Measurements from ENCODE around the gene SRBD1. TPM values are rescaled to one million over a fixed set of nuclear protein-coding genes. Genes with fewer than 3 reads are reported as not detected.

Gene SRBD1
- polyA plus RNA-seq, 1 donor from 2014 or later, result 5.3 TPM

GRCh38 chr2:45396671-45397070 is 214.4 kb downstream of the SRBD1 start:
- H3K79me2 ChIP-seq (replicated peaks; ENCODE audit: insufficient read depth, low read length), result no peaks in the 10 kb centered on the region
- no peak overlapping the region for H3K4me2 ChIP-seq (ENCODE audit: low read length)
- H2AFZ ChIP-seq (ENCODE audit: low read depth, low read length), result no peak overlapping the region
- no peaks in the 10 kb centered on the region for H3K27me3 ChIP-seq (ENCODE audit: insufficient read depth, low read depth, low read length)
- H3K9me3 ChIP-seq (ENCODE audit: low read length), result no peaks in the 10 kb centered on the region
- TF ChIP-seq EP300 (conservative IDR thresholded peaks at IDR 0.05; ENCODE audit: poor library complexity, severe bottlenecking) (no peak), TAF1 (IDR thresholded peaks at IDR 0.05; ENCODE audit: low read depth) (no peak), EZH2 (IDR thresholded peaks at IDR 0.05; ENCODE audit: borderline replicate concordance, insufficient read depth, low read length, poor library complexity, severe bottlenecking) (no peak), CTCF (IDR thresholded peaks at IDR 0.05; ENCODE audit: poor library complexity, severe bottlenecking) (no peak), REST (IDR thresholded peaks at IDR 0.05; ENCODE audit: borderline replicate concordance) (no peak), RAD21 (conservative IDR thresholded peaks at IDR 0.05) (no peak), POLR2AphosphoS5 (IDR thresholded peaks at IDR 0.05) (no peak), MXI1 (conservative IDR thresholded peaks at IDR 0.05; ENCODE audit: poor library complexity, severe bottlenecking) (no peak), SMC3 (conservative IDR thresholded peaks at IDR 0.05; ENCODE audit: poor library complexity) (no peak)
- no peak overlapping the region for H3K27ac ChIP-seq (ENCODE audit: low read length)
- H3K4me3 ChIP-seq (ENCODE audit: low read length), result no peak overlapping the region
- no peaks in the 10 kb centered on the region for H3K9me2 ChIP-seq (ENCODE audit: insufficient read depth, low read length)
- no peaks in the 10 kb centered on the region for H4K20me1 ChIP-seq (ENCODE audit: insufficient read depth)
- no peaks in the 10 kb centered on the region for H3K36me3 ChIP-seq (ENCODE audit: insufficient read depth, low read length)
- no peaks in the 10 kb centered on the region for H3F3A ChIP-seq (ENCODE audit: insufficient read depth, low read length, poor library complexity, severe bottlenecking)
- H3K9ac ChIP-seq (ENCODE audit: low read length), result no peak overlapping the region

GRCh38 chr2:45394842-45395241 is 216.2 kb downstream of the SRBD1 start:
- TF ChIP-seq TAF1 (IDR thresholded peaks at IDR 0.05; ENCODE audit: low read depth), result no peak
- TF ChIP-seq POLR2AphosphoS5 (IDR thresholded peaks at IDR 0.05), result no peak
- TF ChIP-seq RAD21 (conservative IDR thresholded peaks at IDR 0.05), result no peak
- TF ChIP-seq EP300 (conservative IDR thresholded peaks at IDR 0.05; ENCODE audit: poor library complexity, severe bottlenecking), result no peak
- no peak for TF ChIP-seq EZH2 (IDR thresholded peaks at IDR 0.05; ENCODE audit: borderline replicate concordance, insufficient read depth, low read length, poor library complexity, severe bottlenecking)
- TF ChIP-seq MXI1 (conservative IDR thresholded peaks at IDR 0.05; ENCODE audit: poor library complexity, severe bottlenecking), result no peak
- TF ChIP-seq REST (IDR thresholded peaks at IDR 0.05; ENCODE audit: borderline replicate concordance), result no peak
- TF ChIP-seq SMC3 (conservative IDR thresholded peaks at IDR 0.05; ENCODE audit: poor library complexity), result no peak
- TF ChIP-seq CTCF (IDR thresholded peaks at IDR 0.05; ENCODE audit: poor library complexity, severe bottlenecking), result no peak

More at GRCh38 chr2:45394842-45395241, 216.2 kb downstream of the SRBD1 start:
- Histone ChIP-seq H3K9ac (ENCODE audit: low read length) (no peak overlapping the region), H3K4me2 (ENCODE audit: low read length) (no peak overlapping the region), H3K9me2 (ENCODE audit: insufficient read depth, low read length) (no peaks in the 10 kb centered on the region), H3K79me2 (replicated peaks; ENCODE audit: insufficient read depth, low read length) (no peaks in the 10 kb centered on the region), H4K20me1 (ENCODE audit: insufficient read depth) (no peaks in the 10 kb centered on the region), H3F3A (ENCODE audit: insufficient read depth, low read length, poor library complexity, severe bottlenecking) (no peaks in the 10 kb centered on the region), H3K4me3 (ENCODE audit: low read length) (no peak overlapping the region), H2AFZ (ENCODE audit: low read depth, low read length) (no peak overlapping the region), H3K27ac (ENCODE audit: low read length) (no peak overlapping the region), H3K27me3 (ENCODE audit: insufficient read depth, low read depth, low read length) (no peaks in the 10 kb centered on the region), H3K36me3 (ENCODE audit: insufficient read depth, low read length) (no peaks in the 10 kb centered on the region), H3K9me3 (ENCODE audit: low read length) (no peaks in the 10 kb centered on the region)

Data from neural cell (in vitro differentiated cells).